GM23338 (cell line): ENCODE results near the gene ACOX1. TPM values are rescaled to one million over a fixed set of nuclear protein-coding genes. Genes with fewer than 3 reads are reported as not detected.
"Not testable (repeated sequence)": the region's sequence is repeated elsewhere in the genome, so short reads cannot be mapped to it uniquely, and the experiment has no call there.

Experiments
- ATAC-seq: fragments of 200-7000 bp; cut with Tn5 transposase; 3 replicates; pipeline ENCODE4 v1.9.1; 2020
- DNase-seq: peaks from one replicate; pipeline ENCODE4 v3.0.0-alpha.2; 2015; ENCODE audit warnings: low spot score
- H2AFZ ChIP-seq: fragments of 200-600 bp; sonication (generic); 2 replicates; pipeline ENCODE4 v1.8.0; 2016; ENCODE audit warnings: antibody characterized with exemption, mild to moderate bottlenecking, moderate library complexity
- H3F3A ChIP-seq: fragments of 200-600 bp; sonication (generic); replicated peaks from 2 replicates; pipeline ENCODE4 v1.8.0; 2017; ENCODE audit warnings: antibody characterized with exemption, mixed run types, low read depth
- H3K27ac ChIP-seq: fragments of 200-600 bp; sonication (generic); 2 replicates; pipeline ENCODE4 v1.6.1; 2016; ENCODE audit warnings: low read depth
- H3K27me3 ChIP-seq: fragments of 200-600 bp; sonication (generic); 2 replicates; pipeline ENCODE4 v1.8.0; 2016; ENCODE audit warnings: mild to moderate bottlenecking, mixed run types, moderate library complexity; ENCODE audit not compliant: insufficient read depth
- H3K36me3 ChIP-seq: fragments of 200-600 bp; sonication (generic); 2 replicates; pipeline ENCODE4 v1.8.0; 2016; ENCODE audit warnings: mild to moderate bottlenecking; ENCODE audit not compliant: insufficient read depth
- H3K4me1 ChIP-seq: fragments of 200-600 bp; sonication (generic); 2 replicates; pipeline ENCODE4 v1.8.0; 2016; ENCODE audit warnings: mild to moderate bottlenecking, moderate library complexity; ENCODE audit not compliant: insufficient read depth
- H3K4me2 ChIP-seq: fragments of 200-600 bp; sonication (generic); 2 replicates; pipeline ENCODE4 v1.7.1; 2017; ENCODE audit warnings: mixed run types
- H3K4me3 ChIP-seq: fragments of 200-600 bp; sonication (generic); 2 replicates; pipeline ENCODE4 v1.6.1; 2016; ENCODE audit warnings: mixed run types
- H3K79me2 ChIP-seq: fragments of 200-600 bp; sonication (generic); replicated peaks from 2 replicates; pipeline ENCODE4 v1.8.0; 2017; ENCODE audit warnings: mild to moderate bottlenecking; ENCODE audit not compliant: insufficient read depth
- H3K9me2 ChIP-seq: fragments of 200-600 bp; sonication (generic); 2 replicates; pipeline ENCODE4 v1.8.0; 2017; ENCODE audit not compliant: insufficient read depth
- H4K20me1 ChIP-seq: fragments of 200-600 bp; sonication (generic); replicated peaks from 2 replicates; pipeline ENCODE4 v1.8.0; 2017; ENCODE audit warnings: mild to moderate bottlenecking; ENCODE audit not compliant: insufficient read depth
- H3K27ac Mint-ChIP-seq: 2 replicates; pipeline ENCODE4 v1.8.0; 2020; ENCODE audit warnings: inconsistent platforms, mild to moderate bottlenecking, moderate library complexity, mixed read lengths
- H3K27me3 Mint-ChIP-seq: 3 replicates; pipeline ENCODE4 v1.8.0; 2022; ENCODE audit warnings: low read depth, mild to moderate bottlenecking, moderate library complexity, mixed read lengths, inconsistent platforms; ENCODE audit not compliant: insufficient read depth, poor library complexity
- H3K36me3 Mint-ChIP-seq: 3 replicates; pipeline ENCODE4 v1.8.0; 2021; ENCODE audit warnings: low read depth, mild to moderate bottlenecking, inconsistent platforms, moderate library complexity, mixed read lengths
- H3K4me1 Mint-ChIP-seq: 3 replicates; pipeline ENCODE4 v1.8.0; 2020; ENCODE audit warnings: mild to moderate bottlenecking, inconsistent platforms, mixed read lengths
- H3K4me3 Mint-ChIP-seq: 3 replicates; pipeline ENCODE4 v1.8.0; 2021; ENCODE audit warnings: moderate library complexity, mild to moderate bottlenecking, inconsistent platforms, mixed read lengths
- H3K9me3 Mint-ChIP-seq: 3 replicates; pipeline ENCODE4 v1.8.0; 2020; ENCODE audit warnings: moderate library complexity, mild to moderate bottlenecking, inconsistent platforms, mixed read lengths
- CREB1 ChIP-seq: fragments of 250-450 bp; sonication (Bioruptor Pico); IDR thresholded peaks from 2 replicates; pipeline ENCODE4 v1.5.0; 2020; ENCODE audit warnings: low read depth, mild to moderate bottlenecking, moderate library complexity
- CTCF ChIP-seq, 2 experiments: fragments of 200-600 bp in 1 of 2; sonication (generic) in 1 of 2; conservative IDR thresholded peaks; 2 replicates each; pipeline versions ENCODE4 v1.5.1 to v1.6.1; 2016 to 2017; ENCODE audit warnings: antibody characterized with exemption in 2 of 2, low read depth in 2 of 2, mild to moderate bottlenecking in 2 of 2, moderate library complexity in 1 of 2
- EZH2 ChIP-seq: fragments of 200-600 bp; sonication (generic); IDR thresholded peaks from one replicate; pipeline ENCODE4 v1.8.0; 2017; ENCODE audit warnings: antibody characterized with exemption, mild to moderate bottlenecking, low read depth; ENCODE audit not compliant: unreplicated experiment
- EZH2phosphoT487 ChIP-seq: fragments of 200-600 bp; sonication (generic); IDR thresholded peaks from one replicate; pipeline ENCODE4 v1.8.1; 2018; ENCODE audit warnings: antibody characterized with exemption; ENCODE audit not compliant: unreplicated experiment
- JUNB ChIP-seq: IDR thresholded peaks from one replicate; pipeline ENCODE4 v1.6.1; 2016; ENCODE audit warnings: antibody characterized with exemption; ENCODE audit not compliant: unreplicated experiment
- NANOG ChIP-seq: IDR thresholded peaks from 2 replicates; pipeline ENCODE4 v1.6.1; 2016; ENCODE audit warnings: antibody characterized with exemption, borderline replicate concordance
- POLR2AphosphoS5 ChIP-seq: IDR thresholded peaks from 2 replicates; pipeline ENCODE4 v1.6.1; 2016; ENCODE audit warnings: antibody characterized with exemption, low read depth
- REST ChIP-seq: IDR thresholded peaks from one replicate; pipeline ENCODE4 v1.6.1; 2018; ENCODE audit warnings: antibody characterized with exemption; ENCODE audit not compliant: unreplicated experiment
- STAT1 ChIP-seq: IDR thresholded peaks from one replicate; pipeline ENCODE4 v1.6.1; 2016; ENCODE audit warnings: antibody characterized with exemption; ENCODE audit not compliant: unreplicated experiment
- ZNF114 ChIP-seq: fragments of 250-450 bp; sonication (Bioruptor Pico); IDR thresholded peaks from 2 replicates; pipeline ENCODE4 v1.5.0; 2020; ENCODE audit warnings: mild to moderate bottlenecking, moderate library complexity
- ZNF331 ChIP-seq: fragments of 250-450 bp; sonication (Bioruptor Pico); IDR thresholded peaks from 2 replicates; pipeline ENCODE4 v1.5.0; 2020; ENCODE audit warnings: low read depth, mild to moderate bottlenecking, moderate library complexity
- ZNF462 ChIP-seq: fragments of 250-450 bp; sonication (Bioruptor Pico); IDR thresholded peaks from 2 replicates; pipeline ENCODE4 v1.5.0; 2020; ENCODE audit warnings: mild to moderate bottlenecking, moderate library complexity
- polyA plus RNA-seq: library from polyadenylated mRNA; unstranded; fragments of >200 nt; fragmentation: Nextera tagmentation; extraction: Ambion mirVana; gene quantifications from 2 replicates; pipeline ENCODE4 v1.2.1, GENCODE V29; 2016
- total RNA-seq: library from RNA; depleted of rRNA; stranded (reverse); fragments of >200 nt; shearing (Covaris generic); gene quantifications from 2 replicates; pipeline ENCODE4 v1.2.3, GENCODE V29; 2014

The ACOX1 gene
- total and polyA plus RNA-seq, 2 experiments from 2014 or later, result 12.8 to 32.9 TPM

GRCh38 chr17:75975187-75975586, 3.8 kb downstream of the ACOX1 start:
- peaks cover 14% of the 10 kb centered on the region for H3F3A ChIP-seq
- peaks cover 80% of the 10 kb centered on the region for H3K79me2 ChIP-seq
- H3K9me3 Mint-ChIP-seq, H3K27me3 ChIP-seq, H3K36me3 ChIP-seq, H3K9me2 ChIP-seq, H3K4me3 ChIP-seq, H3K27ac Mint-ChIP-seq, H4K20me1 ChIP-seq, DNase-seq, H3K27ac ChIP-seq, H3K4me1 ChIP-seq, H2AFZ ChIP-seq, H3K4me2 ChIP-seq, ATAC-seq, H3K4me3 Mint-ChIP-seq: not testable (repeated sequence)
- peaks cover 14% of the 10 kb centered on the region; the same call in 2 of the 3 replicates for H3K4me1 Mint-ChIP-seq
- H3K27me3 Mint-ChIP-seq, result peaks cover 17% of the 10 kb centered on the region
- peaks cover 36% of the 10 kb centered on the region for H3K36me3 Mint-ChIP-seq

- Mint-ChIP-seq H3K36me3 (peaks cover 25% of the 10 kb centered on the region), H3K4me3 (no peak overlapping the region), H3K27ac (no peak overlapping the region), H3K9me3 (no peaks in the 10 kb centered on the region), H3K4me1 (peaks cover 1% of the 10 kb centered on the region; the same call in 1 of the 3 replicates), H3K27me3 (peaks cover 4% of the 10 kb centered on the region)
- H3F3A ChIP-seq, result 0 out of 2 replicates have a peak, but pooled peaks cover 2% of the 10 kb centered on the region
- H3K4me3 ChIP-seq, result no peak overlapping the region
- no peak for DNase-seq
- peak overlapping the region; percentile 46 for H3K27ac ChIP-seq
- H3K9me2 ChIP-seq, result no peaks in the 10 kb centered on the region
- ATAC-seq, result no peak
- H3K4me2 ChIP-seq, result no peak overlapping the region
- H2AFZ ChIP-seq, result no peak overlapping the region
- peaks cover 12% of the 10 kb centered on the region; the same call in 1 of the 2 replicates for H4K20me1 ChIP-seq
- no peaks in the 10 kb centered on the region for H3K4me1 ChIP-seq
- H3K36me3 ChIP-seq, result no peaks in the 10 kb centered on the region
- H3K79me2 ChIP-seq, result peaks cover 86% of the 10 kb centered on the region
- H3K27me3 ChIP-seq, result no peaks in the 10 kb centered on the region
- no peak for TF ChIP-seq CTCF (conservative IDR thresholded peaks at IDR 0.05; ENCODE audit: low read depth in 2 of 2)
- TF ChIP-seq JUNB, result no peak
- no peak for TF ChIP-seq REST
- no peak for TF ChIP-seq ZNF114 (CRISPR knock-in tag)
- TF ChIP-seq EZH2, result no peak
- no peak for TF ChIP-seq EZH2phosphoT487
- no peak for TF ChIP-seq ZNF462 (CRISPR knock-in tag)
- no peak for TF ChIP-seq STAT1
- no peak for TF ChIP-seq ZNF331 (CRISPR knock-in tag)
- TF ChIP-seq NANOG, result no peak
- TF ChIP-seq CREB1 (CRISPR knock-in tag), result no peak
- no peak for TF ChIP-seq POLR2AphosphoS5
Observed at GRCh38 chr17:75970626-75971025, 8.3 kb downstream of the ACOX1 start.
